Ramos (cell line): ENCODE results near the gene CFAP74.
"Not testable (repeated sequence)": the region's sequence is repeated elsewhere in the genome, so short reads cannot be mapped to it uniquely, and the experiment has no call there.

Experiments
- in situ Hi-C: fragments of 300-500 bp; cut with MboI; formaldehyde crosslinking; loops from one replicate; pipeline ENCODE4 v1.14.3; 2022; ENCODE audit warnings: low sequenced_read_pairs; ENCODE audit not compliant: unreplicated experiment

Gene CFAP74

DNA sequence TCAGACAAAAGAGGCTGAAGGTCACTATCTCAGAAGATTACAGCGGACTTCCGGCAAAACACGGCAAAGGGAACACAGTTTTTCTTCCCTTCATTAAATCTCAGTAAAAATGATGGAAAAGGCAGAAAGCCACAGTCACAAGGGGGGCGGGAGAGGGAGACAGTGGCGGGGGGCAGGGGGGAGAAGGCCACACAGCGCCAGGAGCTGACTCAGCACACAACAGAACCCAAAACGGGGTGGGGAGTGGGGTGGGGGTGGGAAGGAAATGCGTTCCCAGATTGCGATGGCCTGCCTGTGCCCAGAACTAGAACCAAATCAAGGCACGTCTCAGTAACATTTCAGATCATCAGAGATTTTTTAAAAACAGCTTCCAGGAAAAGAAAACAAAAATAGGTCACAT, 13.4 kb downstream of the CFAP74 start:
- in situ Hi-C loops = no loop called here

DNA sequence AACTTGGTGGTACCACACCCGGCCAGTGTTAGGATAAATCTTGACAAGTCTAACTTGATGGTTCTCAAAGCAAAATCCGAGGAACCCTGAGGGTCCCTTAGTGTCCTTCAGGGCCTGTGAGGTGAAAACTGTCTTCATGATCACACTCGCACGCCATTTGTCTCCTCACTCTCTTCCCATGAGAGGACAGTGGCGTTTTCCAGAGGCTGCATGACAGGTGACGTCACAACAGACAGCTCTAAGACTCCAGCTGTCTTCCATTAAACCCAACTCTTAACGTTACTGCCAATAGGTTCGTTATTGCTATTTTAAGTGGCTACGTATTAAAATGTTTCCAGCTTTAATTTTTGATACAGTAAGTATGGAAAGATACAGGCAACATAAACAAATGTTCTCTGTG, 13.8 kb downstream of the CFAP74 start:
- in situ Hi-C loops = no loop called here

DNA sequence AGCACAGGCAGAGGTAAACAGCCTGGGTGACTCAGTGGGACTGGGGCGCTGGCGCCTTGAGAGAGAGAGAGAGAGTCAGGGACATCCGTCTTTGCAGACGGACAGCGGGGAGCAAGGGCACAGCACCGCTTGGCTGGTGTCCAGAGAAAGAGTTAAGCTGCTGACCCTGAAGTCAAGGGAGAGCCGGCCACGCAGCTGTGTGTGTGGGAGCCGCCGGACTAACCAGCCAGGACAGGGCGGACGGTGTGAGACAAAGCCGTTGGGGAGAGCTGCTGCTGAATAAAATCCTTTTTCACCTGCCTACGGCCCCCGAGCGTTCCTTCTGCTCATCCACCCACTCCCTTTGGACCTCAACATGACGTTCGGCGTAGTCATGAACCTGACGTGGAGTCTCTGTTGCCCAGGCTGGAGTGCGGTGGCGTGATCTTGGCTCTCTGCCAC, 14.5 kb downstream of the CFAP74 start:
- in situ Hi-C loops = no loop called here

DNA sequence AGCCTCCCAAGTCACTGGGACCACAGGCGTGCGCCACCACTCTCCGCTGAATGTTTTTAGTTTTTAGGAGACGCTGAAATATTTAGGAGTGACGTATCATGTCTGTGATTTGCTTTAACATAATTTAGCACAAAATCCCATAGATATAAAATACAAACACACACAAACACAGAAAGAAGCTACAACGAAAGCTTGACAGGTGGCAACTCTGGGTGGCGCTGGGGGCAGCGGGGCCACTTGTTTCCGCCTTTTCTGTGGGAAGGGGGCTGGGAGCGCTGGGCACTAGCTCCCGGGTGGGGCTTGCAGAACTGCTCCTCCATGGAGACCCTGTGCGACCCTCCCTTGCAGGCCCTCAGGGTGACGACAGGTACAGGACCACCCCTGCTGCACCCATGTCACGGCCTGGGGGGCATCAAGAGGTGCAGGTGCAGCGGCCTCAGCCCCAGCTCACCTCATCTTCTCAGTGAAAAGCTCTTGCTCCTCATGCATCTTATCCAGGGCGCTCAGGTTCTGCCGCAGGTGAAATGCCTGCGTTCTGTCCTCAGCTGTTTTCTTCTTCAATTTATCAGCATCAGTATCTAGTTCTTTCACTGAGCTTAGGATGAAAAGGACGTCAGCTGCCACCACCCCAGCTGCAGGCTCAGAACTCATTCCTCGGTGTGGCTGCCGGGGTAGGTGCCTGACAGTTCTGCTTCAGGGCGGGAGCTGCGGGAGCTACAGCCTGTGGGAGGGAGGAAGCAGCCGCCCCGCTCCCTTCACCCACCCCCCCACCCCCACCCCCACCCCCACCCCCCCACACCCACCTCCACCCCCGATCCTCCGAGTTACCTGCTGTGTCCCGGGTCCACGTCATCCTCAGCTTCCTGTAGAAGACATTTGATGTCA, 15.3 kb downstream of the CFAP74 start:
- in situ Hi-C loops = no loop called here

DNA sequence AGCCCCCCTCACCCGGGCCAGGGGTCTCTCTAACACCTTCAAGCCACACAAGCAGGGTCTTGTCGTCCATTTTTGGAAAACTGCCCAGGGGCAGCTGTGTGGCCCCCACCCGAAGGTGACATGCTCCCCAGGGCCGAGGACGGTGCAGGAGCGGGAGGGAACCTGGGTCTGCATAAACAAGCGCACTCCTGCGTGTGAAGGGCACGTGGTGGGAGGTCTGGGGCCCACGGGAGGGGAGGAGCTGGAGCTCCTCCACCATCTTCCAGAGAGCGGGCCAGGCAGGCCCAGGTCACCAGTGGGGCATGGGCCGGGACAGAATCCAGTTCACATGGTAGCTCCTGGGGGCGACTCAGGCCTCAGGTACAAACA, 16.5 kb downstream of the CFAP74 start:
- in situ Hi-C loops = no loop called here

DNA sequence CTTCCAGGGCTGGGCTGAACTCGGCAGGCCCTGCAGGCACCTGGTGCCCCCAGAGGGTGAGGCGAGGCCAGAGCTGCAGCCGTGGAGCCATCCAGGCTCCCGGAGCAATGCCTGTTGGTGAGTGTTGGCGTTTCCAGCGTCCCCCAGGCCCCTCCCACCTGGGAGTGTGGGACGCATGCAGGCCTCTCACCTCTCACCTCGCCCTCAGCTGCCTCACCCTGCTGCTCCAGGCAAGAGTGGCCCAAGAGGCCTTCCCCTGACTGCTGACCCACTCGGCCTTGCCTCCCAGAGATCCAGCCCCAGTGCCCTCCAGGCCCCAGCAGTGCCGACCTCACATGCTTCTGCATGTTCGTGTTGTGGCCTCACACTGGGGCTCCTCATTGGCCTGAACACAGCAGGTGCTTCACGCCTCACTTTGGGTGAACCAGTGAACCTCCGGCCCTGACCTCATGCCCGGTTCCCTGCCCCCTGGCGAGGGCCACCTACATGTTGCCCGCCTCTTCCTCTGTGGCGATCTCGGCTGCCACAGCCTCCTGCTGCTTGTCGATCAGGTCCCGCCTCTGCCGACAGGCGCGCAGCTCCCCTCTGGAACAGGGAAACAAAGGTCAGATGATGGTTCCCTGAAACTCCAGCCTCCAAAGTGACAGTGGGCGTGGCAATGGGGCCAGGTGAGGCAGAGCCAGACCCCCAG, 17.0 kb downstream of the CFAP74 start:
- in situ Hi-C loops = no loop called here

DNA sequence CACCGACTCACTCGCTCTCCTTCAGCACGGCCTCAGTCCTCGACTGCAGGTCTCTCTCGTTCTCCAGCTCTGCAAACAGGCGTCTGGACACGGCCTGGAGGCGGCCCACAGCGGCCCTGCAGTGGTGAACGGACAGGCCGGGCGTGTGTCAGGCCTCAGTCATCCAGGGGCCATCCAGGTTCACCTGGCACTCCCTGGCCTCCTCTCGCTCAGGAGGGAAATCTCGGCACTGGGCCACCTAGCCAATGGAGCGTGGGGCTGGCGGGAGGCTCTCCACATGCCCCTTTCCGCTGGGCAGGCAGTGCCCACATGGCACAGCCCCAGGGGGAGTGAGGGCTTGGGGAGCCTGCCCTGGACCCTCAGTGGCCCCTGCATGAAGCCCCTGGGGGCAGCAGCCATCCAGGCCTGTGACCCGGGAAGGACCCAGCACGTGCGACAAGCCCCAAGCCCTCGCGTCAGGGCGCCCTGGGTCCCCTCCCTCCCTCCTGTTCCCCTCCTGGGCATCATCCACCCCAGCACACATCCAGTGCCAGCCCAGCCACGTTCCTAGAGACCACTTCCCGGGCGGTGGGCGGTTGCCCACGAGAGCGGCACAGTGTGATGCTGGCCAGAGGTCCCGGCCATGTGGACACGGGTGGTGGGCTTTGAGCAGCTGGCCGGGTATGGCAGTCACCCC, 18.1 kb downstream of the CFAP74 start:
- in situ Hi-C loops = no loop called here

DNA sequence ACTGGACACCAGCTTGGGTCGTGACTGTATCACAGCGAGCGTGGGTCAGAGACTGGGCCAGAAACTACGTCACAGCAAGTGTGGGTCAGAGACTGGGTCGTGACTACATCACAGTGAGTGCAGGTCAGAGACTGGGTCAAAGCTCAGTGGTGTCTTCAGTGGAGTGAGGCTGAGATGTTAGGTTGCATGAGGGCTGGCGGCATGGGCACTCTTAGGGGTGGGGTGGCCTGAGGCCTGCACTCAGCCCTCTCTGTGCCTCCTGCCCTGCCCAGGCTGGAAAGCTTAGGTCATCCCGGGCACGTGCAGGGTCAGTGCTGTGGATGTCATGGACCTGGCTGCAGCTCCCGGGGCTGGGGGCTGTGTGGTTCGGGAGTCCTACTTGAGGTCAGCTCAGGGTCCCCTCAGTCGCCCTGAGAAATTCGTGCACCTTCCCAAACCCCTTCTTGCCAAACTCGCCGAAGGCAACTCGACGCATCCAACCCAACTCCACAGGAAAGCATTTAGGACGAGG, 19.0 kb downstream of the CFAP74 start:
- in situ Hi-C loops = no loop called here

DNA sequence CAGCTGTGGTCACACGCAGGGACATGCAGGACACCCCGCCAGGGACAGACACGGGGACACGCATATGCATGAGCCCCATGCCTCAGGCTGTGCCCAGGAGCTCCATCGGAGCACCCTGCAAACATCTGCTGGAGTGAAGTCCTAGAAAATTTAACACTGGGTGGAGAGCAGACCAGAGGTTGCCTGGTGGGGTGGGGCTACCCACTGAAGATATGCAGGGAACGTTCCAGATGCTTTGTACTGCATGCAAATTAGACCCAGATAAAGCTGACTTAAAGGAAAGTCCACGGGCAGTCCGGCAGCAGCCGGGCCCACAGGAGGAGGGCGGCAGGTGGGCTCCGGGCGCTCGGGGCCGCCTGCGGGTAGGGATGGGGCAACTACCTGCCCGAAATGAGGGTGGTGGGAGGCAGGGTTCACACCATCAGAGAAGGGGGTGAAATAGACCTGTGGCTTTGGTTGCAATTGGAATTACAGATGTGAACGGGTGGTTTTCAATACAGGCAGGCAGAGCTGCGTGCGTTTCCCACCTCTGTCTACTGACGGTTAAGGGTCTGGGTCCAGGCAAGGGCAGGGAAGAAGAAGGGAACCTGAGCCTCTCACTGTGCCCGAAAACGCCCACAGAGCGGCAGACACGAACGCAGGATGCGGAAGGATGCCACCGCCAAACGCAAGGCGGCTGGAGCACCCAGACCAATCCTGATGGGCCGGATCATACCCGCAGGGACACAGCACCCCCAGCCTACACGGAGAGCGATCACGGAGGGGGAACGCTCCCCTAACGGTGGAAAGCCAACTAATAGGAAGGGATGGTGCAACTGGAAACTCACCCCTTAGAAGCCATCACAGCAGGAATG, 21.0 kb downstream of the CFAP74 start:
- in situ Hi-C loops = no loop called here

DNA sequence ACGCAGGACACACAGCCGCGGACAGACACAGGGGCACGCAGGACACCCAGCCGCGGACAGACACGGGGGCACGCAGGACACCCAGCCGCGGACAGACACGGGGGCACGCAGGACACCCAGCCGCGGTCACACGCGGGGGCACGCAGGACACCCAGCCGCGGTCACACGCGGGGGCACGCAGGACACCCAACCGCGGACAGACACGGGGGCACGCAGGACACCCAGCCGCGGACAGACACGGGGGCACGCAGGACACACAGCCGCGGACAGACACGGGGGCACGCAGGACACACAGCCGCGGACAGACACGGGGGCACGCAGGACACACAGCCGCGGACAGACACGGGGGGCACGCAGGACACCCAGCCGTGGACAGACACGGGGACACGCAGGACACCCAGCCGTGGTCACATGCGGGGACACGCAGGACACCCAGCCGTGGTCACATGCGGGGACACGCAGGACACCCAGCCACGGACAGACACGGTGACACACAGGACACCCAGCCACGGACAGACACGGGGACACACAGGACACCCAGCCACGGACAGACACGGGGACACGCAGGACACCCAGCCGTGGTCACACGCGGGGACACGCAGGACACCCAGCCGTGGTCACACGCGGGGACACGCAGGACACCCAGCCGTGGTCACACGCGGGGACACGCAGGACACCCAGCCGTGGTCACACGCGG, 21.8 kb downstream of the CFAP74 start:
- in situ Hi-C loops = not testable (repeated sequence)

DNA sequence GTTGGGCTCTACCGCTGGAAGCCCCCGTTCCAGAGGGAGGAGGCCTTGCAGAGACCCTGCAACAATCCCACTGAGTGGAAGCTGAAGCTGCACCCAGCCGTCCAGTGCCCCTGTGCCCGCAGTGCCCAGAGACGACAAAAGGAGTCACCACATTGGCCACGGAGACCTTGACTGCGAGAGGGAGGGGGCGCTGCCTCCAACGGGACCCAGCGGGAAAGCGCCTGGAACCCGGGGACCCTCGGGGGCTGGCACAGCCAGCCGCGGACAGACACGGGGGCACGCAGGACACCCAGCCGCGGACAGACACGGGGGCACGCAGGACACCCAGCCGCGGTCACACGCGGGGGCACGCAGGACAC, 22.5 kb downstream of the CFAP74 start:
- in situ Hi-C loops = no loop called here

DNA sequence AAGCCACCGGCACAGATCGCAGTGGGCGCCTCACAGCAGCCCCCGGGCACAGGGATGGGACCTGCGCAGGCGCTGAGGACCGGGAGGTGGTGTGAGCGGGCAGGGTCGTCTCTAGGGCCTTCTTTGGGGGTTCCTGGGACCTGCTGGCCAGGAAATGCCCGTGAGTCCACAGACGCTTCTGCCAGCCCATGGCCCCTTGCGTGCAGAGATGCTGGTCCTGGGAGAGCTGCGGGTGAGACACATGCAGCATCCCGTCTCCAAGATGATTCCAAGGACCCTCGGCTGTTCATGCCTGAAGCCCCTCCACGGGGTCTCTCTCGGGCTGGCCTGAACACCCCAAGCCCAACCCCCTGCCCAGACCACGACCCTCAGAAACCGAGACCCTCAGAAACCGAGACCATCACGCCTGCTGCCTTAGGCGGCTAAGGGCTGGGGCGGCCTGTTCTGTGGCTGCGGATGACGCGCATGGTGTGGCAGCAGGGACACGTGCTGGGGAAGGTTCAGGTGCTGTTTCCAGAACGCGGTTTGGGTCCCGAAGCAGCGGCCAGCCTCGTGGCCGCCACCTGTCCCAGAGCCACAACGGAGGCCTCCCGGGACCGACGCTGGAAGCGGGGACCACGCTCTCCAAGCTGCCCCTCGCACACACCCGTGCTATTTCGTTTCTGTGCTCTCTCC, 23.0 kb downstream of the CFAP74 start:
- in situ Hi-C loops = no loop called here

DNA sequence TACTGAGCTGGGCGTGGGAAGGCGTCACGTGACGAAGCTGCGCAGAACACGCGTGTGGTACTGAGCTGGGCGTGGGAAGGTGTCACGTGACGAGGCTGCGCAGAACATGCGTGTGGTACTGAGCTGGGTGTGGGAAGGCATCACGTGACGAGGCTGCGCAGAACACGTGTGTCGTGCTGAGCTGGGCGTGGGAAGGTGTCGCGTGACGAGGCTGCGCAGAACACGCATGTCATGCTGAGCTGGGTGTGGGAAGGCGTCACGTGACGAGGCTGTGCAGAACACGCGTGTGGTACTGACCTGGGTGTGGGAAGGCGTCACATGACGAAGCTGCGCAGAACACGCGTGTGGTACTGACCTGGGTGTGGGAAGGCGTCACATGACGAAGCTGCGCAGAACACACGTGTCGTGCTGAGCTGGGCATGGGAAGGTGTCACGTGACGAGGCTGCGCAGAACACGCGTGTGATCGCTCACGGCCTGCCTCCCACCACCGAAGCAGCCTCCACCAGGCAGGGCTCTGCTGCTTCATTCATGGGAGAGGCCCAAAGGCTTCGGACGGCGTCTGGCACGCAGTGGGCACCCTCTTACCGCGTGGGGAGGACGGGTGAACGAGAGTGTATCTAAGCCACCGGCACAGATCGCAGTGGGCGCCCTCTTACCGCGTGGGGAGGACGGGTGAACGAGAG, 24.0 kb downstream of the CFAP74 start:
- in situ Hi-C loops = no loop called here

DNA sequence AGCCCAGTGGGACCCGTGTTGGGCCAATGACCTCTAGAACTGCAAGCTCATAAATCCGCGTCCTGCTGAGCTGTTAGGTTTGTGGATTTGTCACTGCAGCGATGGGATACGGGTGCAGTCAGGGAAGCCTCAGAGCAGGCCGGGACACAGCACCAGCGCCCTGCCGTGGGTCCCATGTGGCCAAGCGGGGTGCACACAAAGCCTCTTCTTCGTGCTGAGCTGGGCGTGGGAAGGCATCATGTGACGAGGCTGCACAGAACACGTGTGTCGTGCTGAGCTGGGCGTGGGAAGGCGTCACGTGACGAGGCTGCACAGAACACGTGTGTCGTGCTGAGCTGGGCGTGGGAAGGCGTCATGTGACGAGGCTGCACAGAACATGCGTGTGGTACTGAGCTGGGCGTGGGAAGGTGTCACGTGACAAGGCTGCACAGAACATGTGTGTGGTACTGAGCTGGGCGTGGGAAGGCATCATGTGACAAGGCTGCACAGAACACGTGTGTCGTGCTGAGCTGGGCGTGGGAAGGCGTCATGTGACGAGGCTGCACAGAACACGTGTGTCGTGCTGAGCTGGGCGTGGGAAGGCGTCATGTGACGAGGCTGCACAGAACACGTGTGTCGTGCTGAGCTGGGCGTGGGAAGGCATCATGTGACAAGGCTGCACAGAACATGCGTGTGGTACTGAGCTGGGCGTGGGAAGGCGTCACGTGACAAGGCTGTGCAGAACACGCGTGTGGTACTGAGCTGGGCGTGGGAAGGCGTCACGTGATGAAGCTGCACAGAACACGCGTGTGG, 24.7 kb downstream of the CFAP74 start:
- in situ Hi-C loops = not testable (repeated sequence)

DNA sequence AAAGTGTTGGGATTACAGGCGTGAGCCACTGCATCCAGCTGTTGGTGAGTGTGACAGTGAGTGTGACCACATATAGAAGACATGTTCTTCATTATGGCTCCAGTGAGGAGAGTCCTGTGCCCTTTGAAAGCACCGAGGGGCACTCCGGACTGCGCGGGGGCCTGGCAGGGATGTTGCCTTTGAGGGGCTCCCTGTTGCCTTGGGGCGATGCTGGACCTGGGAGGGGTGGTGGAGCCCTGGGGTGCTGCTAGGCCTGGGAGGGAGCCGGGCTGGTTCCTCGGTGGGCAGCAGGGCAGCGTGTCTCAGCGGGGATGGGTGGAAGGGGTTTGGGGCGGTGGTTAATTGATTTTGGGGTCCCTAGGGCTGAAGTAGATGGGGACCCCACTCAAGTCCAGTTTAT, 25.5 kb downstream of the CFAP74 start:
- in situ Hi-C loops = no loop called here

DNA sequence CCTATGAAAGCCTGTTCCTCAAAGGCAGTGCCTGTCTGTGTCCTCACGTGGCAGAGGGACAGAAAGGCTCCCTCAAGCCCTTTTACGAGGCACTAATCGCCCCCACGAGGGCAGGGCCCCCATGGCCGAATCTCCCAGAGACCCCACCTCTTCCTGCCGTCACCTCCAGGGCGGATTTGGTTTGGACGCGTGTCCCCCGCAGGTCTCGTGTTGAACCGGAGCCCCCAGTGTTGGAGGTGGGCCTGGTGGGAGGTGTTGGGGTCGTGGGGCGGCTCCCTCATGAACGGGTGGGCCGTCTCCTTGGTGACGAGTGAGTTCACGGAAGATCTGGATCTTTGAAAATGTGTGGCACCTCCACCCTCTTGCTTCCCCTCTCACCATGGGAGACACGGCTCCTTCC, 27.6 kb downstream of the CFAP74 start:
- in situ Hi-C loops = no loop called here

DNA sequence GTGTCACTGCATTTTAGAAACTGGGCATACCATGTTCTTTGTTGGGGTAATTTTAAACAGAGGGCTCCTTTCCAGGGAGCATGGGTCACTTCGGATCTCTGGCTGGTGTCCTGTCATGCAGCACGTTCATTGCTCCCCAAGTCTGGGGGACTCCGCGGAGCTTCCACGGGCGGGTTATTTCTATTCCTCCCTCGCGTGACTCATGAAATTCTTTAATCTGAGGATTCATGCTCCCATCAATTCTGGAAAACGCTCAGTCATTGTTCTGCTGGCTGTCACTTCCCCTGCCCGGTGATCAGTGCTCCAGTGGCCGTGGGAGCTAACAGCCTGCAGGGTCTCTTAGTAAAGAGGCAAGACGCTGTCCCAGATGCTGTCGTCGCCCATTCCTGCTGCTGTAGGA, 28.1 kb downstream of the CFAP74 start:
- in situ Hi-C loops = no loop called here

DNA sequence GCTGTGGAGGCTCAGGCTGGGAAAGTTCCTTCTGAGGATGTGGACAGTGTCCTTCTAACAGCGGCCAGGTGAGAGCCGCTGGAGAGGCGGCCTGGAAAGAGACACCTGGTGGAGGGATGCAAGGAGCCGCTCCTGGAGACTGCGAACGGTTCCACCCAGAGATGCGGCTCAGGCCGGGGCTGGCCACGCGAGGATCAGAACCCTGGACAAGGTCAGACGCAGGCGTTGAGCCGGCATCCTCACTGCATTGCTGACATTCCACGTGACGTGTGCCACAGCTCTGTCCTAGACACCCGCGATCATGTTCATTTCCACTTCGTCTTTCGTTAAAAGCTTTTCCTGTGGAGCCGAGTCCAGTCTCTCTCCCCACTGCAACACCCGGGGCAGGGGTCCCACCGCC, 28.8 kb downstream of the CFAP74 start:
- in situ Hi-C loops = loop anchor here (25.0 kb wide), 1 partner anchor 812 kb away; no protein-coding TSS in a partner anchor
